ENCODE results near the gene BEGAIN. TPM values are rescaled to one million over a fixed set of nuclear protein-coding genes. Genes with fewer than 3 reads are reported as not detected.

Gene BEGAIN
- total RNA-seq, 3 donors from 2014 or later (not counting 1 experiment from before 2014, with no cell fraction given), result 0.11 to 1.3 TPM; not detected in 1

GRCh38 chr14:100602621-100603230 is 15.5 kb upstream of the BEGAIN start:
- peaks cover 16% of the 10 kb centered on the region for H3K36me3 Mint-ChIP-seq
- H3K4me1 ChIP-seq (ENCODE audit: control insufficient read depth, insufficient read depth, low read length), result no peaks in the 10 kb centered on the region
- no peak for ATAC-seq
- no peaks in the 10 kb centered on the region for H3K36me3 ChIP-seq (ENCODE audit: control insufficient read depth, insufficient read depth, low read length)
- H3K4me3 Mint-ChIP-seq, result no peak overlapping the region
- H3K27me3 ChIP-seq (ENCODE audit: control insufficient read depth, insufficient read depth, low read length), result peaks cover 2% of the 10 kb centered on the region
- no peak overlapping the region for H3K27ac ChIP-seq (ENCODE audit: low read length)
- no peak for DNase-seq
- peaks cover 13% of the 10 kb centered on the region for H3K9me3 ChIP-seq (ENCODE audit: control insufficient read depth, insufficient read depth, low read length)
- intact Hi-C loops (cut with micrococcal nuclease), result no loop called here
- no peak overlapping the region for H3K27ac Mint-ChIP-seq
- H3K9me3 Mint-ChIP-seq, result peaks cover 4 to 8% of the 10 kb centered on the region in 2 donors
- TF ChIP-seq CTCF (IDR thresholded peaks at IDR 0.05), result no peak
- H3K4me1 Mint-ChIP-seq, result peaks cover 0 to 7% of the 10 kb centered on the region in 2 donors
- peaks cover 40 to 45% of the 10 kb centered on the region in 2 donors for H3K27me3 Mint-ChIP-seq (ENCODE audit: low read depth in 2 of 2)
- WGBS (ENCODE audit: insufficient coverage), result 78% methylated on average over 7 of the region's 7 CpGs
- no peak overlapping the region for H3K4me3 ChIP-seq (ENCODE audit: low read length)

- H3K36me3 Mint-ChIP-seq, result peaks cover 16% of the 10 kb centered on the region
- H3K27me3 Mint-ChIP-seq (ENCODE audit: low read depth in 2 of 2), result peaks cover 41 to 45% of the 10 kb centered on the region in 2 donors
- no peak overlapping the region for H3K27ac ChIP-seq (ENCODE audit: low read length)
- H3K4me1 Mint-ChIP-seq, result peaks cover 0 to 7% of the 10 kb centered on the region in 2 donors
- peaks cover 13% of the 10 kb centered on the region for H3K9me3 ChIP-seq (ENCODE audit: control insufficient read depth, insufficient read depth, low read length)
- intact Hi-C loops (cut with micrococcal nuclease), result no loop called here
- no peak overlapping the region for H3K4me3 ChIP-seq (ENCODE audit: low read length)
- no peaks in the 10 kb centered on the region for H3K4me1 ChIP-seq (ENCODE audit: control insufficient read depth, insufficient read depth, low read length)
- no peak for DNase-seq
- 97% methylated on average over 2 of the region's 4 CpGs for WGBS (ENCODE audit: insufficient coverage)
- H3K27ac Mint-ChIP-seq, result no peak overlapping the region
- no peak for ATAC-seq
- no peak for TF ChIP-seq CTCF (IDR thresholded peaks at IDR 0.05)
- peaks cover 4 to 8% of the 10 kb centered on the region in 2 donors for H3K9me3 Mint-ChIP-seq
- H3K4me3 Mint-ChIP-seq, result no peak overlapping the region
- H3K36me3 ChIP-seq (ENCODE audit: control insufficient read depth, insufficient read depth, low read length), result no peaks in the 10 kb centered on the region
- peaks cover 2% of the 10 kb centered on the region for H3K27me3 ChIP-seq (ENCODE audit: control insufficient read depth, insufficient read depth, low read length)
Measured at GRCh38 chr14:100601914-100602313, 14.7 kb upstream of the BEGAIN start.

- peaks cover 35 to 45% of the 10 kb centered on the region in 2 donors for H3K27me3 Mint-ChIP-seq (ENCODE audit: low read depth in 2 of 2)
- no peak overlapping the region for H3K27ac Mint-ChIP-seq
Measured at GRCh38 chr14:100601064-100601463, 13.8 kb upstream of the BEGAIN start.

More at GRCh38 chr14:100601064-100601463, 13.8 kb upstream of the BEGAIN start:
- no peak for ATAC-seq
- WGBS (ENCODE audit: insufficient coverage), result 93% methylated on average over 2 of the region's 2 CpGs
- Histone ChIP-seq H3K27ac (ENCODE audit: low read length) (no peak overlapping the region), H3K4me3 (ENCODE audit: low read length) (no peak overlapping the region), H3K9me3 (ENCODE audit: control insufficient read depth, insufficient read depth, low read length) (peaks cover 13% of the 10 kb centered on the region), H3K36me3 (ENCODE audit: control insufficient read depth, insufficient read depth, low read length) (no peaks in the 10 kb centered on the region), H3K4me1 (ENCODE audit: control insufficient read depth, insufficient read depth, low read length) (no peaks in the 10 kb centered on the region), H3K27me3 (ENCODE audit: control insufficient read depth, insufficient read depth, low read length) (peaks cover 2% of the 10 kb centered on the region)
- intact Hi-C loops (cut with micrococcal nuclease), result no loop called here
- no peak for TF ChIP-seq CTCF (IDR thresholded peaks at IDR 0.05)
- Mint-ChIP-seq H3K4me1 (peaks cover 0 to 7% of the 10 kb centered on the region in 2 donors), H3K36me3 (peaks cover 16% of the 10 kb centered on the region), H3K9me3 (peaks cover 4 to 8% of the 10 kb centered on the region in 2 donors), H3K4me3 (no peak overlapping the region)
- no peak for DNase-seq

All from natural killer cell (primary cell).